Astrocyte (in vitro differentiated cells and primary cell): ENCODE data around the gene PCGF3. TPM values are rescaled to one million over a fixed set of nuclear protein-coding genes. Genes with fewer than 3 reads are reported as not detected.

Experiments
- DNase-seq: peaks from one replicate; pipeline ENCODE4 v3.0.0-alpha.2; 2010; ENCODE audit warnings: low read depth
- FAIRE-seq: peaks from 2 replicates; lab custom pipeline; 2011; peaks lifted over from hg19 to GRCh38; lab: Jason Lieb, UNC
- H2AFZ ChIP-seq: 2 replicates; pipeline ENCODE4 v1.6.0; 2012; ENCODE audit warnings: low read depth, low read length, inconsistent platforms
- H3K27ac ChIP-seq: 2 replicates; pipeline ENCODE4 v1.5.1; 2011; ENCODE audit warnings: low read depth, low read length, inconsistent platforms
- H3K27me3 ChIP-seq: 2 replicates; pipeline ENCODE4 v1.6.0; 2011; ENCODE audit warnings: low read length, inconsistent platforms; ENCODE audit not compliant: insufficient read depth
- H3K36me3 ChIP-seq: 2 replicates; pipeline ENCODE4 v1.5.1; 2011; ENCODE audit warnings: low read length, inconsistent platforms; ENCODE audit not compliant: insufficient read depth
- H3K4me1 ChIP-seq: 2 replicates; pipeline ENCODE4 v1.5.1; 2011; ENCODE audit warnings: low read length, inconsistent platforms; ENCODE audit not compliant: insufficient read depth
- H3K4me2 ChIP-seq: 2 replicates; pipeline ENCODE4 v1.6.0; 2012; ENCODE audit warnings: low read length, inconsistent platforms
- H3K4me3 ChIP-seq: 2 replicates; pipeline ENCODE4 v1.5.1; 2011; ENCODE audit warnings: low read depth, mild to moderate bottlenecking, low read length, inconsistent platforms; ENCODE audit not compliant: insufficient read depth
- H3K79me2 ChIP-seq: 2 replicates; pipeline ENCODE4 v1.6.0; 2012; ENCODE audit warnings: mild to moderate bottlenecking, low read length, inconsistent platforms; ENCODE audit not compliant: insufficient read depth
- H3K9ac ChIP-seq: 2 replicates; pipeline ENCODE4 v1.6.0; 2012; ENCODE audit warnings: mild to moderate bottlenecking, low read length, inconsistent platforms
- H3K9me3 ChIP-seq: 2 replicates; pipeline ENCODE4 v1.5.1; 2012; ENCODE audit warnings: low read depth, mild to moderate bottlenecking, low read length, inconsistent platforms; ENCODE audit not compliant: insufficient read depth
- H4K20me1 ChIP-seq: 2 replicates; pipeline ENCODE4 v1.6.0; 2012; ENCODE audit warnings: low read length, inconsistent platforms; ENCODE audit not compliant: insufficient read depth
- H3K27ac Mint-ChIP-seq: one replicate; pipeline ENCODE4 v1.8.0; 2021; ENCODE audit warnings: mild to moderate bottlenecking, mixed read lengths; ENCODE audit not compliant: unreplicated experiment
- H3K27me3 Mint-ChIP-seq: one replicate; pipeline ENCODE4 v1.8.0; 2021; ENCODE audit warnings: low read depth, mixed read lengths; ENCODE audit not compliant: unreplicated experiment
- H3K36me3 Mint-ChIP-seq: one replicate; pipeline ENCODE4 v1.8.0; 2021; ENCODE audit warnings: low read depth, mixed read lengths; ENCODE audit not compliant: unreplicated experiment
- H3K4me1 Mint-ChIP-seq: one replicate; pipeline ENCODE4 v1.8.0; 2021; ENCODE audit warnings: low read depth, mixed read lengths; ENCODE audit not compliant: unreplicated experiment
- H3K4me3 Mint-ChIP-seq: one replicate; pipeline ENCODE4 v1.8.0; 2021; ENCODE audit warnings: mild to moderate bottlenecking, moderate library complexity, mixed read lengths; ENCODE audit not compliant: unreplicated experiment
- H3K9me3 Mint-ChIP-seq: one replicate; pipeline ENCODE4 v1.8.0; 2021; ENCODE audit warnings: mild to moderate bottlenecking, mixed read lengths; ENCODE audit not compliant: unreplicated experiment
- EZH2 ChIP-seq: IDR thresholded peaks from 2 replicates; pipeline ENCODE4 v1.6.1; 2012; ENCODE audit warnings: mild to moderate bottlenecking, low read length, inconsistent platforms; ENCODE audit not compliant: insufficient read depth
- total RNA-seq: library from RNA; stranded (reverse); gene quantifications from 2 replicates; pipeline ENCODE4 v1.2.1, GENCODE V29; 2021
- TF ChIP-seq, protein P1 (sequence below): IDR thresholded peaks from 2 replicates; pipeline ENCODE4 v1.5.1; 2011; ENCODE audit warnings: low read depth, mild to moderate bottlenecking, inconsistent platforms, low read length, moderate library complexity; ENCODE audit not compliant: insufficient read depth

Gene PCGF3
- total RNA-seq, 1 donor from 2014 or later: 65.7 TPM

DNA sequence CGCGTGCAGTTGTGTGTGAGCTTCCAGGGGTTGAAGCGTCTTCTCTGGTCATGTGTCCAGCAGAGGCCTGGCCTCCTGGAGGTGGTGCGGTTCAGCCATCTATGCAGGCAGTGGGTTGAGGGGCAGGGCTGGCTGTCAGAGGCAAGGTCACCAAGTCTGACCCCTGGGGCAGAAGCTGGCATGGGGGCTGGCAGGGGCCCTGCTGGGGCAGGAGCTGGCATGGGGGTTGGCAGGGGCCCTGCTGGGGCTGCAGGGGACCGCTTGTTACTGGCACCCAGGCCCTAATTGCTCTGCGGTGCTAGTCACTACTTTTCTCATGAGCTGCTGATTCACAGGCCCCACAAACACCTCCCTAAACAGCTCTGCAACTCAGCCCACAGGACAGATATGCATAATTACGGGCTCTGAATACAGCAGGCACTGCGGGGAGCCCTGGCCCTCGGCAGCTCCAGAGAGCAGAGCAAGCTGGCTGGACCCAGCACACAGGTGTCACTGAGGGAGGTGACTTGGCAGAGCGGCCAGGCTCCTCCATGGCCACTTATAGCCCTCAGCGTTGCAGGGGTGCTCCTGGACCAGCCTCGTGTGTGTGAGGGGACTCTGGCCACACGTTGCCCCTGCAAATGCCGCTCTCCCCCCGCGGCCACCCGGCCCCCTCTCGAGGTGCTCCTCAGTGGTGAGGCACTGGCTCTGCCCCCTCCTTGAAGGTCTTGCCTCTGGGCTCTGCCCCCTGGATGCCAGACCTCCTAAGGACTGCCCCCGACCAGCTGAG, 87.6 kb downstream of the PCGF3 start:
- TF ChIP-seq, protein P1, sequence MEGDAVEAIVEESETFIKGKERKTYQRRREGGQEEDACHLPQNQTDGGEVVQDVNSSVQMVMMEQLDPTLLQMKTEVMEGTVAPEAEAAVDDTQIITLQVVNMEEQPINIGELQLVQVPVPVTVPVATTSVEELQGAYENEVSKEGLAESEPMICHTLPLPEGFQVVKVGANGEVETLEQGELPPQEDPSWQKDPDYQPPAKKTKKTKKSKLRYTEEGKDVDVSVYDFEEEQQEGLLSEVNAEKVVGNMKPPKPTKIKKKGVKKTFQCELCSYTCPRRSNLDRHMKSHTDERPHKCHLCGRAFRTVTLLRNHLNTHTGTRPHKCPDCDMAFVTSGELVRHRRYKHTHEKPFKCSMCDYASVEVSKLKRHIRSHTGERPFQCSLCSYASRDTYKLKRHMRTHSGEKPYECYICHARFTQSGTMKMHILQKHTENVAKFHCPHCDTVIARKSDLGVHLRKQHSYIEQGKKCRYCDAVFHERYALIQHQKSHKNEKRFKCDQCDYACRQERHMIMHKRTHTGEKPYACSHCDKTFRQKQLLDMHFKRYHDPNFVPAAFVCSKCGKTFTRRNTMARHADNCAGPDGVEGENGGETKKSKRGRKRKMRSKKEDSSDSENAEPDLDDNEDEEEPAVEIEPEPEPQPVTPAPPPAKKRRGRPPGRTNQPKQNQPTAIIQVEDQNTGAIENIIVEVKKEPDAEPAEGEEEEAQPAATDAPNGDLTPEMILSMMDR: no peak
- TF ChIP-seq EZH2: no peak
- Mint-ChIP-seq H3K9me3 (no peaks in the 10 kb centered on the region), H3K27me3 (peaks cover 50% of the 10 kb centered on the region), H3K27ac (no peak overlapping the region), H3K36me3 (no peaks in the 10 kb centered on the region), H3K4me1 (no peaks in the 10 kb centered on the region), H3K4me3 (no peak overlapping the region)
- H3K79me2 ChIP-seq: no peaks in the 10 kb centered on the region
- FAIRE-seq: no peak
- H3K4me3 ChIP-seq: no peak overlapping the region
- H3K4me1 ChIP-seq: peaks cover 3% of the 10 kb centered on the region
- H3K27me3 ChIP-seq: peaks cover 49% of the 10 kb centered on the region
- H4K20me1 ChIP-seq: peaks cover 8% of the 10 kb centered on the region
- no peaks in the 10 kb centered on the region for H3K9me3 ChIP-seq
- H2AFZ ChIP-seq: no peak overlapping the region
- no peaks in the 10 kb centered on the region for H3K36me3 ChIP-seq
- no peak overlapping the region for H3K9ac ChIP-seq
- H3K27ac ChIP-seq: no peak overlapping the region
- DNase-seq: no peak
- no peak overlapping the region for H3K4me2 ChIP-seq

DNA sequence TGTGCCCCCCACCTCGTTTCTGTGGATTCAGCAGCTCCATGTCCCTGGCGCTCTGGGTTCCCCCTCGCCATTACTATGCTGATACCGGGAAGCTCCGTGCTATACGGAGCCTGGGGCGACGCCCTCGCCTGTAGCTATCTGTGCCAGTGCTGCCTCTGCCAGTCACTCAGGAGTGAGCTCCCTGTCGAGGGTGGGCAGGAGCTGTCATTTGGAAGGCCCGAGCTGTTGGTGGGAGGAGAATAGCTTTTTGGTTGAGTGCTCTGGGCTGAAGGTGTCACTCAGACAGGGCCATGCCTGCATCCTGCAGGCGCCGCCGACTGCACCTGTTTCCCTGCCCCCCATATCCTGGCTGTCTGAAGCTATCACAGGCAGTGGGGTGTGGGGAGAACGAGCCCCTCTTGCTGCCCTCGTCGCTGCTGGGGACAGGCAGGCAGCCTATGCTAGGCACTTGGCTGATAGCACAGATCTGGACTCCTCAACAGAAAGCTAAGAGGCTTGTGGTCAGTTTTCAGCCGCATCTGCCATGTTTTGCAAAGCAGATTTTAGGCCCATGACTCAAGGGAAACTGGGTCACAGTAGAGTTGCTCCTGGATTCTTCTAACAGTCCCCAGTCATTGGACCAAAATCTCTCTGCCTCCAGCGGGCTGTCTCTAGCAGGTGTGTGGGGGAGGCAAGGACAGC, 88.4 kb downstream of the PCGF3 start:
- no peaks in the 10 kb centered on the region for H3K9me3 Mint-ChIP-seq
- Histone ChIP-seq H3K9ac (no peak overlapping the region), H3K27me3 (peaks cover 49% of the 10 kb centered on the region), H3K27ac (no peak overlapping the region), H4K20me1 (peaks cover 8% of the 10 kb centered on the region), H3K4me1 (peaks cover 3% of the 10 kb centered on the region), H3K4me2 (no peak overlapping the region), H3K79me2 (no peaks in the 10 kb centered on the region), H3K4me3 (no peak overlapping the region), H2AFZ (no peak overlapping the region), H3K9me3 (no peaks in the 10 kb centered on the region), H3K36me3 (no peaks in the 10 kb centered on the region)
- no peak overlapping the region for H3K27ac Mint-ChIP-seq
- no peaks in the 10 kb centered on the region for H3K36me3 Mint-ChIP-seq
- H3K4me1 Mint-ChIP-seq: peaks cover 3% of the 10 kb centered on the region
- H3K4me3 Mint-ChIP-seq: no peak overlapping the region
- no peak for FAIRE-seq
- no peak for TF ChIP-seq EZH2
- TF ChIP-seq, protein P1: no peak
- DNase-seq: no peak
- peaks cover 46% of the 10 kb centered on the region for H3K27me3 Mint-ChIP-seq
